HFFc6 (cell line): ENCODE results near the gene ACOT11. TPM values are rescaled to one million over a fixed set of nuclear protein-coding genes. Genes with fewer than 3 reads are reported as not detected.

ENCODE experiments used
- DNase-seq: peaks from one replicate; pipeline ENCODE4 v3.0.0-alpha.2; 2018
- H3K27ac Mint-ChIP-seq: 2 replicates; pipeline ENCODE4 v1.8.0; 2020; ENCODE audit warnings: mild to moderate bottlenecking, mixed read lengths
- H3K27me3 Mint-ChIP-seq: 2 replicates; pipeline ENCODE4 v1.8.0; 2021; ENCODE audit warnings: mild to moderate bottlenecking, moderate library complexity, mixed read lengths; ENCODE audit not compliant: insufficient read depth
- H3K36me3 Mint-ChIP-seq: 2 replicates; pipeline ENCODE4 v1.8.0; 2021; ENCODE audit warnings: low read depth, mixed read lengths
- H3K4me1 Mint-ChIP-seq: 2 replicates; pipeline ENCODE4 v1.8.0; 2020; ENCODE audit warnings: low read depth, mixed read lengths
- H3K4me3 Mint-ChIP-seq: 2 replicates; pipeline ENCODE4 v1.8.0; 2020; ENCODE audit warnings: mild to moderate bottlenecking, moderate library complexity, mixed read lengths
- H3K9me3 Mint-ChIP-seq: 2 replicates; pipeline ENCODE4 v1.8.0; 2020; ENCODE audit warnings: mild to moderate bottlenecking, mixed read lengths
- total RNA-seq, 6 experiments: library from RNA; stranded (reverse); fragmentation: NEBNext Ultra II Directional; extraction: Animal tissue kit (Norgen Biotek cat#: 25700); gene quantifications; 2 replicates in 1 of 6; 3 replicates in 5 of 6; pipeline ENCODE4 v1.2.3, GENCODE V29; 2021
- TF ChIP-seq, protein P1 (sequence below): fragments of 200-600 bp; sonication (generic); IDR thresholded peaks from 2 replicates; pipeline ENCODE4 v1.5.0; 2021; ENCODE audit warnings: antibody characterized with exemption, mild to moderate bottlenecking

The ACOT11 gene
- total RNA-seq, 6 experiments from 2014 or later: 2.9 to 4.8 (median 3.8) TPM

GRCh38 chr1:54540582-54541295 is 7.3 kb upstream of the ACOT11 start:
- no peak overlapping the region for H3K4me3 Mint-ChIP-seq

GRCh38 chr1:54542120-54542961 is 5.7 kb upstream of the ACOT11 start:
- TF ChIP-seq, protein P1, sequence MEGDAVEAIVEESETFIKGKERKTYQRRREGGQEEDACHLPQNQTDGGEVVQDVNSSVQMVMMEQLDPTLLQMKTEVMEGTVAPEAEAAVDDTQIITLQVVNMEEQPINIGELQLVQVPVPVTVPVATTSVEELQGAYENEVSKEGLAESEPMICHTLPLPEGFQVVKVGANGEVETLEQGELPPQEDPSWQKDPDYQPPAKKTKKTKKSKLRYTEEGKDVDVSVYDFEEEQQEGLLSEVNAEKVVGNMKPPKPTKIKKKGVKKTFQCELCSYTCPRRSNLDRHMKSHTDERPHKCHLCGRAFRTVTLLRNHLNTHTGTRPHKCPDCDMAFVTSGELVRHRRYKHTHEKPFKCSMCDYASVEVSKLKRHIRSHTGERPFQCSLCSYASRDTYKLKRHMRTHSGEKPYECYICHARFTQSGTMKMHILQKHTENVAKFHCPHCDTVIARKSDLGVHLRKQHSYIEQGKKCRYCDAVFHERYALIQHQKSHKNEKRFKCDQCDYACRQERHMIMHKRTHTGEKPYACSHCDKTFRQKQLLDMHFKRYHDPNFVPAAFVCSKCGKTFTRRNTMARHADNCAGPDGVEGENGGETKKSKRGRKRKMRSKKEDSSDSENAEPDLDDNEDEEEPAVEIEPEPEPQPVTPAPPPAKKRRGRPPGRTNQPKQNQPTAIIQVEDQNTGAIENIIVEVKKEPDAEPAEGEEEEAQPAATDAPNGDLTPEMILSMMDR: peak; percentile 40; the same call in 1 of the 2 replicates
- peak overlapping the region; percentile 91 for H3K27ac Mint-ChIP-seq
- peaks cover 34% of the 10 kb centered on the region for H3K4me1 Mint-ChIP-seq
- peak overlapping the region; percentile 85 for H3K4me3 Mint-ChIP-seq
- no peaks in the 10 kb centered on the region; the same call in none of the 2 replicates for H3K27me3 Mint-ChIP-seq
- H3K9me3 Mint-ChIP-seq: no peaks in the 10 kb centered on the region
- H3K36me3 Mint-ChIP-seq: no peaks in the 10 kb centered on the region
- peak; percentile 67 for DNase-seq

More at GRCh38 chr1:54540582-54541295, 7.3 kb upstream of the ACOT11 start:
- H3K27ac Mint-ChIP-seq: no peak overlapping the region
- TF ChIP-seq, protein P1: no peak
- H3K9me3 Mint-ChIP-seq: no peaks in the 10 kb centered on the region
- H3K4me1 Mint-ChIP-seq: peaks cover 34% of the 10 kb centered on the region
- no peaks in the 10 kb centered on the region for H3K36me3 Mint-ChIP-seq
- H3K27me3 Mint-ChIP-seq: peaks cover 3% of the 10 kb centered on the region
- no peak for DNase-seq

- Mint-ChIP-seq H3K4me1 (peaks cover 34% of the 10 kb centered on the region), H3K36me3 (no peaks in the 10 kb centered on the region), H3K9me3 (no peaks in the 10 kb centered on the region), H3K4me3 (peak overlapping the region; percentile 85), H3K27ac (peak overlapping the region; percentile 91), H3K27me3 (no peaks in the 10 kb centered on the region; the same call in none of the 2 replicates)
- peak; percentile 41 for DNase-seq
- TF ChIP-seq, protein P1: no peak; the same call in 1 of the 2 replicates
Observed at GRCh38 chr1:54542962-54543539, 5.0 kb upstream of the ACOT11 start.

DNA sequence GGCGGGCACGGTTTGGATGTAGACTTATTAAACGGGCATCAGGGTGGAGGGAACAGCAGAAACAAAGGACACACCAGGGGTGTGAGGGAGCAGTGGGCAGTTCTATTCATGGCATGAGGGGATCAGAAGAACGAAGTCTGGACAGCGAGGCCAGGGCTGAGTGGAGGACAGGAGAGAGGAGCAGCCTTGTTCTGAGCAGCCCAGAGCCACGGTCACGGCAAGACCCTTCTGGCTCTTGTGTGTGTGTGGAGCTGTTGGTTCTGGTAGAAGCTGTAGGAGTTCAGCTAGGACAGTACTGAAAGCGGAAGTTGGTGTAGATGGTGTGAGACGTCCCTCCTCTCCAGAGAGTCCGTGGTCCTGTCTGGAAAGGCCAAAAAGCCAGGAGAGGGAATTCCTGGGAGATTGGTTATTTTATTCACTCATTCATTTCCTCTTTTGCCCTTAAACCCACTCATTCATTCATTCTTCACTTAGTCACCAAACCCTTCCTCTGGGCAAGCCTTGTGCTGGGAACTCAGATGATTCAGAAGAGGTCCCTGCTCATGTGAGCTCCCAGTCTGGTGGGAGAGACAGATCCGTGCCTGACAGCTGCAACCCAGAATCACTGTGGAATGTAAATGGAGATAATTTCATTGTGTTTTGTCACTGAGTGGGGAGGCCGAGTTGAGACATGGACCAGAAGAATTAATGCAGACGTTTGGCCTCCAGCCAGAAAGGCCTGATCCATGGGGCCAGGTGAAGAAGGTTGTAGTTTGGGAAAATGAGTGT is 4.1 kb upstream of the ACOT11 start:
- H3K4me3 Mint-ChIP-seq: peak overlapping the region; percentile 85
- TF ChIP-seq, protein P1: no peak
- H3K36me3 Mint-ChIP-seq: no peaks in the 10 kb centered on the region

More for the DNA sequence above, 4.1 kb upstream of the ACOT11 start:
- H3K4me1 Mint-ChIP-seq: peaks cover 34% of the 10 kb centered on the region
- peak; percentile 68 for DNase-seq
- no peaks in the 10 kb centered on the region; the same call in none of the 2 replicates for H3K27me3 Mint-ChIP-seq
- peak overlapping the region; percentile 91 for H3K27ac Mint-ChIP-seq
- H3K9me3 Mint-ChIP-seq: no peaks in the 10 kb centered on the region
